Measurements from ENCODE around the gene THBD. TPM values are rescaled to one million over a fixed set of nuclear protein-coding genes. Genes with fewer than 3 reads are reported as not detected.

Gene THBD
- total RNA-seq, 1 experiment from 2014 or later: 0.28 TPM

- H3K36me3 Mint-ChIP-seq (ENCODE audit: insufficient read depth in 1 of 3, low read depth in 3 of 3): no peaks in the 10 kb centered on the region
- no peak overlapping the region for H3K9ac ChIP-seq (ENCODE audit: extremely low read depth, insufficient read length, low read length)
These were observed 37.5 kb upstream of the THBD start for GRCh38 chr20:23086931-23087411.

More at GRCh38 chr20:23086931-23087411, 37.5 kb upstream of the THBD start:
- no peak for DNase-seq
- Histone ChIP-seq H2BK120ac (ENCODE audit: low read depth, low read length, poor library complexity, severe bottlenecking) (no peak overlapping the region), H3K56ac (ENCODE audit: insufficient read length, low read depth, low read length) (no peak overlapping the region), H4K20me1 (ENCODE audit: control insufficient read depth, insufficient read depth, insufficient read length) (no peaks in the 10 kb centered on the region), H4K8ac (replicated peaks; ENCODE audit: insufficient read length, low read depth, low read length) (no peak overlapping the region), H4K91ac (ENCODE audit: insufficient read length, low read depth, low read length) (no peak overlapping the region), H3K18ac (ENCODE audit: insufficient read length, low read depth, low read length) (no peak overlapping the region), H3K4me2 (ENCODE audit: insufficient read depth, insufficient read length, low read length) (no peak overlapping the region), H2AFZ (ENCODE audit: low read length) (no peak overlapping the region), H3K27me3 (ENCODE audit: insufficient read depth, low read length) (no peaks in the 10 kb centered on the region), H3K79me1 (ENCODE audit: insufficient read depth, low read depth, low read length, poor library complexity, severe bottlenecking) (no peaks in the 10 kb centered on the region), H3K9me3 (ENCODE audit: control insufficient read depth, low read depth, low read length) (no peaks in the 10 kb centered on the region), H2BK15ac (ENCODE audit: low read depth, low read length) (no peak overlapping the region), H3T11ph (ENCODE audit: low read length) (no peak overlapping the region), H3K79me2 (ENCODE audit: insufficient read depth, low read length) (no peaks in the 10 kb centered on the region), H2BK20ac (ENCODE audit: low read depth, low read length, poor library complexity, severe bottlenecking) (no peak overlapping the region), H3K4ac (ENCODE audit: low read depth, low read length) (no peak overlapping the region), H4K5ac (ENCODE audit: insufficient read length, low read depth, low read length) (no peak overlapping the region), H3K27ac (ENCODE audit: insufficient read length, low read depth, low read length) (no peak overlapping the region), H3K14ac (ENCODE audit: insufficient read depth, low read length) (no peak overlapping the region), H2BK12ac (ENCODE audit: insufficient read length, low read depth, low read length) (no peak overlapping the region), H2BK5ac (ENCODE audit: insufficient read length, low read length) (no peak overlapping the region), H3K23me2 (ENCODE audit: insufficient read length, low read depth, low read length, poor library complexity, severe bottlenecking) (no peaks in the 10 kb centered on the region), H2AK5ac (ENCODE audit: insufficient read length, low read length) (no peak overlapping the region), H3K4me1 (ENCODE audit: insufficient read depth, low read length) (no peaks in the 10 kb centered on the region), H3K23ac (ENCODE audit: insufficient read length, low read depth, low read length) (no peak overlapping the region)
- WGBS (ENCODE audit: extremely low coverage, insufficient read length, low lambda C conversion rate): no CpG with 5 or more reads among the region's 14 CpGs
- H3K9me3 Mint-ChIP-seq: no peaks in the 10 kb centered on the region
- no peaks in the 10 kb centered on the region; the same call in 1 of the 2 replicates for H3K27me3 Mint-ChIP-seq (ENCODE audit: low read depth)
- no peak for TF ChIP-seq CTCF (conservative IDR thresholded peaks at IDR 0.05)
- no peak overlapping the region; a peak in 1 of 7 replicates for H3K27ac Mint-ChIP-seq
- no peak overlapping the region for H3K4me3 Mint-ChIP-seq
- H3K4me1 Mint-ChIP-seq: peaks cover 23 to 28% of the 10 kb centered on the region in 2 experiments
